Measurements from ENCODE around the gene REV3L.

Gene REV3L

GRCh38 chr6:111277819-111278218 is 205.2 kb downstream of the REV3L start:
- Histone ChIP-seq H3K79me2 (ENCODE audit: insufficient read depth, low read length) (peaks cover 10% of the 10 kb centered on the region; the same call in 1 of the 2 replicates), H3K27me3 (ENCODE audit: low read length) (no peaks in the 10 kb centered on the region), H3K36me3 (ENCODE audit: low read length) (peaks cover 28% of the 10 kb centered on the region), H2AFZ (ENCODE audit: low read depth, low read length, severe bottlenecking) (no peak overlapping the region), H4K20me1 (ENCODE audit: low read depth, low read length) (no peaks in the 10 kb centered on the region), H3K27ac (ENCODE audit: low read depth, low read length) (no peak overlapping the region), H3K9ac (ENCODE audit: low read length) (no peak overlapping the region), H3K9me3 (ENCODE audit: insufficient read depth, low read length) (no peaks in the 10 kb centered on the region), H3K4me3 (ENCODE audit: insufficient read depth, low read length, poor library complexity, severe bottlenecking) (no peak overlapping the region), H3K4me2 (ENCODE audit: low read depth, low read length, poor library complexity, severe bottlenecking) (no peak overlapping the region), H3F3A (ENCODE audit: insufficient read depth) (no peaks in the 10 kb centered on the region), H3K9me2 (replicated peaks; ENCODE audit: insufficient read depth, low read length) (no peaks in the 10 kb centered on the region)
- no peak for TF ChIP-seq EZH2phosphoT487 (conservative IDR thresholded peaks at IDR 0.05; ENCODE audit: low read length)
- no peak for TF ChIP-seq CTCF (IDR thresholded peaks at IDR 0.05; ENCODE audit: insufficient read depth, low read length, poor library complexity, severe bottlenecking)

- H3K4me3 ChIP-seq (ENCODE audit: insufficient read depth, low read length, poor library complexity, severe bottlenecking) = no peak overlapping the region
- H3K9me2 ChIP-seq (replicated peaks; ENCODE audit: insufficient read depth, low read length) = no peaks in the 10 kb centered on the region
- H3K27ac ChIP-seq (ENCODE audit: low read depth, low read length) = no peak overlapping the region
- no peak overlapping the region for H3K9ac ChIP-seq (ENCODE audit: low read length)
- peaks cover 16% of the 10 kb centered on the region; the same call in 1 of the 2 replicates for H3K79me2 ChIP-seq (ENCODE audit: insufficient read depth, low read length)
- peaks cover 28% of the 10 kb centered on the region for H3K36me3 ChIP-seq (ENCODE audit: low read length)
- no peak for TF ChIP-seq EZH2phosphoT487 (conservative IDR thresholded peaks at IDR 0.05; ENCODE audit: low read length)
- TF ChIP-seq CTCF (IDR thresholded peaks at IDR 0.05; ENCODE audit: insufficient read depth, low read length, poor library complexity, severe bottlenecking) = no peak
- H3F3A ChIP-seq (ENCODE audit: insufficient read depth) = no peaks in the 10 kb centered on the region
- no peaks in the 10 kb centered on the region for H3K9me3 ChIP-seq (ENCODE audit: insufficient read depth, low read length)
- no peaks in the 10 kb centered on the region for H3K27me3 ChIP-seq (ENCODE audit: low read length)
- H3K4me2 ChIP-seq (ENCODE audit: low read depth, low read length, poor library complexity, severe bottlenecking) = no peak overlapping the region
- no peak overlapping the region for H2AFZ ChIP-seq (ENCODE audit: low read depth, low read length, severe bottlenecking)
- H4K20me1 ChIP-seq (ENCODE audit: low read depth, low read length) = no peaks in the 10 kb centered on the region
These were observed 206.3 kb downstream of the REV3L start for GRCh38 chr6:111276736-111277135.

GRCh38 chr6:111276335-111276734 is 206.7 kb downstream of the REV3L start:
- Histone ChIP-seq H3K9me2 (replicated peaks; ENCODE audit: insufficient read depth, low read length) (no peaks in the 10 kb centered on the region), H3K9me3 (ENCODE audit: insufficient read depth, low read length) (no peaks in the 10 kb centered on the region), H3K27me3 (ENCODE audit: low read length) (no peaks in the 10 kb centered on the region), H3K36me3 (ENCODE audit: low read length) (peaks cover 28% of the 10 kb centered on the region), H3K27ac (ENCODE audit: low read depth, low read length) (no peak overlapping the region), H3F3A (ENCODE audit: insufficient read depth) (no peaks in the 10 kb centered on the region), H4K20me1 (ENCODE audit: low read depth, low read length) (no peaks in the 10 kb centered on the region), H3K79me2 (ENCODE audit: insufficient read depth, low read length) (peaks cover 16% of the 10 kb centered on the region; the same call in 1 of the 2 replicates), H2AFZ (ENCODE audit: low read depth, low read length, severe bottlenecking) (no peak overlapping the region), H3K9ac (ENCODE audit: low read length) (no peak overlapping the region), H3K4me2 (ENCODE audit: low read depth, low read length, poor library complexity, severe bottlenecking) (no peak overlapping the region), H3K4me3 (ENCODE audit: insufficient read depth, low read length, poor library complexity, severe bottlenecking) (no peak overlapping the region)
- TF ChIP-seq CTCF (IDR thresholded peaks at IDR 0.05; ENCODE audit: insufficient read depth, low read length, poor library complexity, severe bottlenecking) = no peak
- TF ChIP-seq EZH2phosphoT487 (conservative IDR thresholded peaks at IDR 0.05; ENCODE audit: low read length) = no peak

Measured in SU-DHL-6 (cell line).